ENCODE measurements around the gene TRIM29. TPM values are rescaled to one million over a fixed set of nuclear protein-coding genes. Genes with fewer than 3 reads are reported as not detected.

Gene TRIM29
- total and polyA plus RNA-seq, 2 experiments from 2014 or later: 0.28 TPM; not detected in 1

DNA sequence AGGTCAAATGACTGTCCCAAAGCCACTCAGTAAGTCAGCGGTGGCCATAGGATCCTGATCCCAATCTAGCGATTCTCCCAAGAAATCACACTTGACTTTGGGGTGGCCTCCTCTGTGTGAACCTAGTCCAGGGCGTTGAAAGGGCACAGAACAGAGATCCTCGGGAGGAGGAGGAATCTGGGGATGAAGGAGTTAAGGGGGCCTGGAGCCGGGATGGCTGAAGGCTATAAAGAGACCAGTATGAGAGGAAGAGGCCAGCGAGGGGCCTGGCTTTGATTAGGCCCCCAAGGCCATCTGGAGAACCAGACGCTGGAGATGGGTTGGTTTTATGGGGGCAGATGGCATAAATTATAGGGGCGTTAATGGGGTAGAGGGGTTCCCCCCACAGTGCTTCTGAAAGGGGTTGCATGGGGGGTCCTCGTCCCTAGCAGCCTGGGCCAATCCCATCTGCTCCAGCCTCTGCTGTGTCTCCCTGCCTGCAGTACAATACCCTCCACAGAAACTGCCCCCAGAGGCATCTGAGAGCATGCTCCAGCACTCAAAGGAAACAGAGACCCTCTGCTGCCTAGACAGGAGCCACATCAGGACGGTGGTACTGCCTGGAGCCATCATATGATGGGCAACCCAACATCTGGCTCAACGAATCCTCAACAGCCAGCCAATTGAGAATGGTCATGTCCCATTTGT lies 35.2 kb upstream of the TRIM29 start:
- Histone ChIP-seq H3K36me3 (ENCODE audit: insufficient read depth) (no peaks in the 10 kb centered on the region), H3K4me3 (no peak overlapping the region), H3K4me2 (no peak overlapping the region), H3K79me2 (replicated peaks; ENCODE audit: insufficient read depth) (no peaks in the 10 kb centered on the region), H4K20me1 (replicated peaks; ENCODE audit: insufficient read depth) (no peaks in the 10 kb centered on the region), H3K9me2 (ENCODE audit: insufficient read depth) (no peaks in the 10 kb centered on the region), H3K4me1 (ENCODE audit: insufficient read depth) (peaks cover 6% of the 10 kb centered on the region; the same call in 1 of the 2 replicates), H2AFZ (no peak overlapping the region), H3K27me3 (ENCODE audit: insufficient read depth) (peaks cover 62% of the 10 kb centered on the region), H3K27ac (ENCODE audit: low read depth) (no peak overlapping the region), H3F3A (replicated peaks; ENCODE audit: low read depth) (no peaks in the 10 kb centered on the region)
- Mint-ChIP-seq H3K4me3 (no peak overlapping the region), H3K4me1 (peaks cover 4% of the 10 kb centered on the region; the same call in 2 of the 3 replicates), H3K9me3 (no peaks in the 10 kb centered on the region), H3K27ac (no peak overlapping the region), H3K36me3 (ENCODE audit: low read depth) (no peaks in the 10 kb centered on the region), H3K27me3 (ENCODE audit: insufficient read depth, low read depth, poor library complexity) (peaks cover 44% of the 10 kb centered on the region)
- TF ChIP-seq STAT1 (IDR thresholded peaks at IDR 0.05; ENCODE audit: unreplicated experiment) (no peak), REST (IDR thresholded peaks at IDR 0.05; ENCODE audit: unreplicated experiment) (no peak), NANOG (IDR thresholded peaks at IDR 0.05; ENCODE audit: borderline replicate concordance) (no peak), ZNF462 (CRISPR knock-in tag; IDR thresholded peaks at IDR 0.05) (no peak), JUNB (IDR thresholded peaks at IDR 0.05; ENCODE audit: unreplicated experiment) (no peak), ETS1 (IDR thresholded peaks at IDR 0.05) (no peak), ZNF331 (CRISPR knock-in tag; IDR thresholded peaks at IDR 0.05; ENCODE audit: low read depth) (no peak), POLR2AphosphoS5 (IDR thresholded peaks at IDR 0.05; ENCODE audit: low read depth) (no peak), EZH2phosphoT487 (IDR thresholded peaks at IDR 0.05; ENCODE audit: unreplicated experiment) (no peak), CREB1 (CRISPR knock-in tag; IDR thresholded peaks at IDR 0.05; ENCODE audit: low read depth) (no peak), CTCF (conservative IDR thresholded peaks at IDR 0.05; ENCODE audit: low read depth in 2 of 2) (no peak), ZNF114 (CRISPR knock-in tag; IDR thresholded peaks at IDR 0.05) (no peak), EZH2 (IDR thresholded peaks at IDR 0.05; ENCODE audit: low read depth, unreplicated experiment) (no peak)
- ATAC-seq: no peak
- no peak for DNase-seq (ENCODE audit: low spot score)
